Activated CD4-positive, alpha-beta T cell treated with anti-CD3 and anti-CD28 coated beads, Interleukin-2, Interleukin-6, amounts not matched to agents 100 ng/mL and 50 ng/mL, durations not matched to agents 16 hours and 8 hours (primary cell): Measurements from ENCODE around the gene CHRM4.

Experiments used
- DNase-seq: peaks from one replicate; pipeline ENCODE4 v3.0.0-alpha.2; 2020

The CHRM4 gene

DNA sequence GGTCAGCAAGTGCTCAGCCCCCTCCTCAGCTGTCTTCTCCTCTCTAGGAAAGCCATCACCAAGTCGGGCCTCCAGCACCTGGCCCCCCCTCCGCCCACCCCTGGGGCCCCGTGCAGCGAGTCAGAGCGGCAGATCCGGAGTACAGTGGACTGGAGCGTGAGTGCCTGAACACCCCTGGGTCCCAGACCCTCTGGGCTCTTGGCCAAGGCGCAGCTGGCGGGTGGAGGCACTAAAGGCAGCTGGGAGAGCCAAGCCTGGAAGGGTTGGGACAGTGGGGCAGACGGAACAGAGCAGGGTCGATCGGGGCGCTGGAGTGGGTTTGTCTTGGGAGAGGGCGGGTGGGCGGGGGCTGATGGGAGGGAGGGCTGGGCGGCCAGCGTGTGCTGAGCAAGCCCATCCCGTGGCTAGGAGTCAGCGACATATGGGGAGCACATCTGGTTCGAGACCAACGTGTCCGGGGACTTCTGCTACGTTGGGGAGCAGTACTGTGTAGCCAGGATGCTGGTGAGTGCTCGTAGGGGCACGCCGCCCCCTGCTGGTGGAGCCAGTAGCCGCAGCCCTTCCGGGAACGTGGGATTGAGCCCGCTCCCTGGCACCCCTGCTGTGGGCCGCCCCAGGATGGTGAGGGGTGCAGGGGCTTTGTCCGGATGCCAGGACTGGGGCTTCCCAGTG is 24.2 kb downstream of the CHRM4 start:
- DNase-seq = peak; percentile 79

DNA sequence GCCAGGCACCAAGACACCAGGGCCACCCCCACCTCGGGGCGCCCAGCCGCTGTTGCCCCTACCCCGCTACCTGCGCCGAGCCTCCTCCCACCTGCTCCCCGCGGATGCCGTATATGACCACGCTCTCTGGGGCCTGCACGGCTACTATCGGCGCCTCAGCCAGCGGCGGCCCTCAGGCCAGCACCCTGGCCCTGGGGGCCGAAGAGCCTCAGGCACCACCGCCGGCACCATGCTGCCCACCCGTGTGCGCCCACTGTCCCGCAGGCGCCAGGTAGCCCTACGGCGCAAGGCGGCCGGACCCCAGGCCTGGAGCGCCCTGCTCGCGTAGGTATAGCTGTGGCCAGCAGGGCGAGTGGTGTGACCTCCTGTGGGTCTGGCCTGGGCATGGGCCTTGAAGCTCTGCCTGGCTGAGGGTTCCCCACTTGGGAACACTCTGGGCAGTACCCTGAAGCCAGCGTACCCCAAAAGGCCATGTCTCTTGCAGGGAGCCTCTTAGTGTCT is 24.9 kb downstream of the CHRM4 start:
- no peak for DNase-seq

DNA sequence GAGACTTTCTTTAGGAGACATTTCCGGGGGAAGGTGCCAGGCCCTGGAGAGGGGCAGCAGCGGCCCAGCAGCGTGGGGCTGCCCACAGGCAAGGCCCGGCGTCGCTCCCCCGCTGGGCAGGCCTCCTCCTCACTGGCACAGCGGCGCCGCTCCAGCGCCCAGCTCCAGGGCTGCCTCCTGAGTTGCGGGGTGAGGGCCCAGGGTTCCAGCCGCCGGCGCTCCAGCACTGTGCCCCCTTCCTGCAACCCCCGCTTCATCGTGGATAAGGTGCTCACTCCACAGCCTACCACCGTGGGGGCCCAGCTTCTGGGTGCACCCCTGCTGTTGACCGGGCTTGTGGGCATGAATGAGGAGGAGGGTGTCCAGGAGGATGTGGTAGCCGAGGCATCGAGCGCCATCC is 25.3 kb downstream of the CHRM4 start:
- no peak for DNase-seq

DNA sequence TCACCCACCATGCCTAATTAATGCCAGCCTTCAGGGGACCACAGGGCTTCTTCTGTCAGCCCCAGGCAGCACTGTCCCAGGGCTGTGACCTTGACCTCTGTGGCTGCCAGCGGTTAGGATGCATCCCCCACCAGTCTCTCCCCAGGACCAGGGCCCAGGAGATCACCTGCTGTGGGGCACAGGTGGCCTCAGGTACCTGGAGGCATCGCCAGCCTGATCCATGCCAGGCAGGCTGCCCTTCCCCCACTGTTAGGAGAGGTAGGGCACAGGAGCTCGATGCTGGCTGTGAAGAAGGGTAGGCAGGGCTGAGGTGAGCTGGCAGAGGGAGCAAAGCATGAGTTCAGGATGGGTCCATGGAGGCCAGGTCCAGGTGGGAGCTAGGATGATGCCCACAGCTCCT is 26.8 kb downstream of the CHRM4 start:
- DNase-seq = no peak

DNA sequence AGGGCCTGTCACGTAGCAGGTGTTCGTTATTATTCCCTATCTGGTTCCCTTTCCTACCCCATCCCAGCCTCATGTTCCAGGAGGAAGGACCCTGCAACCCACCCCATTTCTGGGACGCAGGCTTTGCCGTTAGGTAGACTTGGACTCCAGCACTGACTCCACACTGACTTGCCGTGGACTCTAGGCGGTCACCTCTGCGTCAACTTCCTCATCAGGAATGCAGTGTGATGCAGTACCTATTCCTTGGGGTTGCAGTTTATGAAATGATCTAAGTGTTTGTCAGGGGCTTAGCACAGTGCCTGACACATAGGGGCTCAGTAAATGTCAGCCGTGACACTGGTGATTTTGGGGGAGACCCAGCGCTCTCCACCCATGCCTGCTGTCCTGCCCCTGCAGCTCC is 27.5 kb downstream of the CHRM4 start:
- no peak for DNase-seq

DNA sequence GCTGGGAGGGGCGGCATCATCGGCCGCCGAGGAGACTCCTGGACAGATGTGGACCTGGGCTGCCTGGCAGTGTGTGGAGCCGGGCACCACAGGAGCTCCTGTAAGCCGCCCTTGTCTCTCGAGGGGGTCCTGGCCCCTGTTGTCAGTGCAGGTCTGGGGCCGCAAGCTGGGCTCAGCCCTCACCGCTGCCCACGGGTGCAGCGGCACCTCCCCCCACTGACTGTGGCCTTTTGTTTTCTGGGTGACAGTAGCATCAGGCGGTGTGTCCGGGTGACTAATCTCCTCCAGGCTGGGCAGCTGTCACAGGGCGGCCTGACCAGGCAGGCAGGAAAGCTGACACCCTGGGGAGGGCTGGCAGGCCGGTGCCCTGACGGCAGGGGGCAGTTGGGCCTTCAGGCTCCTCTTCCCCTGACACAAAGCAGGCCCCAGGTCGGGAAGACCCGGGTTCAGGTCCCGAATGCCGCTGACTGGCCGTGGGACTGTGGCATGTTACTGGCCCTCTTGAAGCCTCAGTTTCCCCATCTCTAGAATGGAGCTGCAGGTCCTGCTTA is 28.0 kb downstream of the CHRM4 start:
- no peak for DNase-seq

DNA sequence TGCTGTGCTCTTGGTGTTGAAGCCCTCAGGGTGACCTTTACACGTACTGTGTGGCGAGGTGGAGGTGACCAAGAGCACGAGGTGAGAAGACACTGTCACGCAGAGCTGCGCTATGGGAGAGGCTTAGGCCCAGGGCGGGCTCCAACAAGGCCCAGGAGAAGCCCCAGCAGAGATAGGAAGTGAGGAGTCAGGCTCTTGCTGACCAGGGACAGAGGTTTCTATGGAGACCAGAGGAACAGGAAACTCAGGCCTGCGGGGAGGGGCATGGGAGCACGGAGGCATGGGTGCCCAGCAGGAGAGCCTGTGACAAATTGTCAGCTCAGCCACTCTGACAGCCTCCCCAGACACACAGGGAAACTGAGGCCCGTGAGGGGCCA is 28.6 kb downstream of the CHRM4 start:
- no peak for DNase-seq

DNA sequence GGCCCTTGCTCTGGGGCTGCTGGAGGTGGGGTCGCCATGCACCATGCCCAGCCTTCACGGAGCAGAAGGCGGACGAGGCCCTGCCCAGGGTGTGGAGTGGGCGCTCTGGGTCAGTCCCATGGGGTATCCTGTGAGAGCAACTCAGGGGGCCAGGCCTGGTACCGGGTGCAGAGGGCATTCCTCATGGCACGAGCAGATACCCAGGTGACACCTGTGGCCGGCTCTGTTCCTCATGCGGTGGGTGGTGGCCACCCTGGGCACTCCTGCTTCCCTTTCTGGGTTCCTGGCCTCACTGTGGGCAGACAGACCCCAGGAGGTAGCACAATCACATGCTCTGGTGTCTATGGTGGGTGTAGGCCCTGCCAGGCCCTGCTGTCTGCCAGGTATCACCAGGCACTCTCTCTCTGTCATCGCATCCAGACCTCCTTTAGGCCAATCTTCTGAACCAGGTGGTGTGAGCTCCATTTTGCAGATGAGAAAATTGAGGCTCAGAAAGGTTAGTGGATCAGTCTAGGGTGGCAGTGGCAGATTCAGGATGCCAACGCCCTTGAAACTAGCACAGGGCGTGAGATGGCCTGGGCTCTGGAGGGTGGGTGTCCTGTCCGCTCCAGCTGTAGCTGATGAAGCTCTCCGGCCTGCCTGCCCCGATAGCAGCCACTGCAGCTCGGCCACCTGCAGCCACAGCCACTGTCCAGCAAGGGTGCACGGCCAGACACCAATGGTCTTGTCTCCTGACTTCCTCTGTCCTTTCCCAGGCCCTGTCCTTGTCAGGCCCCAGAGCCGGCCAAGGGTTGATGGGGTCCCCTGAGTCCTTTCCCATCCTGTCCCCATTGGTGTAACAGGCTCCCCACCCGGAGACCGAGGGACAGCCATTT is 29.2 kb downstream of the CHRM4 start:
- DNase-seq = no peak

DNA sequence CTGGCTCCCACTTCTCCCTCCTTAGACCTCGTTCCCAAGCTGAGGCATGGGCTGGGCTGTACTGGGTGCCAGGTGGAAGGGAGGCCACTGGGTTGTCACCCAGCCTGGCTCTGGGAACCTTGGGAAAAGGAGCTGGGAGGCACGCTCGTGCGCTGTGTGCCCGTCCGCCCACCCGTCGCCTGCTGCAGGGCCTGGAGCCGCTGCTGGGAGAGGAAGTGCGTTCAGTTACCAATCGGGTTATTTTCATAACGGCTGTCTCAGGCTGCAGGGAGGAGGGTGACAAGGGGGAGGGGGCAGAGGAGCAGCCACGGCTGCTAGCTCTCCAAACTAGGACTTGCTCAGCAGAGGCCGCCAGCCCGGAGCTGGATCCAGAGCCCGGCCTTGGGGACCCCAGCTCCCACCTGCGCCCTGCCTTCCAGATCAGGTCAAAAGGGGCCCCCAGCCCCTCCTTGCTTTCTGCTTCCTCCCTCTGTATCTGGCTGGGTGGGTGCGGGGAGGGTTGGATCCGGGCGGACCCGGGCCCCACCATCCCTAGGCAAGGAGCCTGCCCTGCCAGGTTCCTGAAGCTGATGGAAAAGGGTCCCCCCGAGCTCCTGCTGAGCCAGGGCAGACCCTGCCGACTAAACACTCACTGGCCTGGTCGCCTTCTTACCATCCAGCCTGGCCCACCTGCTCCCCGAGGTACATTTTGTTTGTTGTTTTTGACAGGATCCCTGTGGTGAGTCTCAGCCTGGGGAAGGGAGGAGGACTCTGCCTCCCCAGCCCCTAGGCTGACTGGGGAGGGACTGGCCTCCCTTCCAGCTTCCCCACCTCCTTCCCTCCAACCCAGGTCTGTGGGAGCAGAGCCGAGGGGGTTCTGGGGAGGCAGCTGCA is 30.1 kb downstream of the CHRM4 start:
- peak; percentile 84 for DNase-seq

DNA sequence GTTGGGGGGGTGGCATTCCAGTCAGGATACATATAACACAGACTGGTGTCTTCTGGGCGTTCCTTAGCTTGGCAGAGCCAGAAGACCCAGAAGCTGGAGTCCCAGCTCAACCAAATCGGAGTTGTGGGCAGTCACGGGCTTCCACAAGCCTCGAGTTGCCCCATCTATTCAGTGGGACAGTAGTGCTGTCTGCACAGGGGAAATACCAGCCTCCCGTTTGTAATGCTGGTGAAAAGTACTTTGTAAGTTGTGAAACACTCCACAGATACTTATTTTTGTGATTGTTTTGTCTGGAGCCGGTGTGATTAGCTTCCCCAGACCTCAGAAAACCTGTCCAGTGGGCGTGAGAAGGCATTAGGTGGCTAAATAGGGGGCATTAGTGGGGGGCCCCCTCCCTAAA is 30.7 kb downstream of the CHRM4 start:
- DNase-seq = no peak

DNA sequence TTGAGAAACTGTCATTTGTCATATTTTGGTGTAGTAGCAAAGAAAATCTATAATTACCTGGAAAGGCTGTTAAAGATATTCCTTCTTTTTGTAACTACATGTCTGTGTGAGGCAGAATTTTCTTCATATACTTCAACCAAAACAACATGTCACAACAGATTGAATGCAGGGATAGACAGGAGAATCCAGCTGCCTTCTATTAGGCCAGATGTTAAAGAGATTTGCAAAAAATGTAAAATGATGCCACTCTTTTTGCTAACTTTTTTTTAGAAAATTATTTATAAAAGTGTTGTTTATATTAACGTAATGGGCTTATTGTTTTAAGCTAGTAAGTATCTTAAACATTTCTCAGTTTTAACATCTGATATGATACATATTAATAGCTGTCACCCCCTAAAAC is 31.6 kb downstream of the CHRM4 start:
- no peak for DNase-seq

DNA sequence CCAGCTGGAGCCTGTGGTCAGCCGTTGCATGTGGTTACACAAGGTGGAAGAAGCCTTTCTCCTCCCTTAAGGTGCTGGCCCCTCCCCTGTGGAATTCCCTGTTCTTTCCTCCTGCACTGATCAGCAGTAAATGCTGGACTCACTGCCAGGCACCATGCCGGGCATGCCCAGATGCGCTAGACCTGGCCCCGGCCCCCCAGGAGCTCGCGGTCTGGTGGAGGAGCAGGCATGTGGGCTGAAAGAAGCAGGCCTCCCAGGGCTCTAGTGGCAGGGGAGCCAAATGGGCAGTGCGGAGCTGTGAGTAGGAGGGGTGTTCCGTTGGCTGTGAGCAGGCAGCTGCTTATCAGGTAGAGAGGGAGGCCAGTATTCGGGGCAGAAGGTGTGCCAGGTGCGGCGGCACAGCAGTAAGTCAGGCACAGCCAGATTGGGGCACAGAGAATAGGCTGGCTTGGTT is 34.1 kb downstream of the CHRM4 start:
- no peak for DNase-seq

DNA sequence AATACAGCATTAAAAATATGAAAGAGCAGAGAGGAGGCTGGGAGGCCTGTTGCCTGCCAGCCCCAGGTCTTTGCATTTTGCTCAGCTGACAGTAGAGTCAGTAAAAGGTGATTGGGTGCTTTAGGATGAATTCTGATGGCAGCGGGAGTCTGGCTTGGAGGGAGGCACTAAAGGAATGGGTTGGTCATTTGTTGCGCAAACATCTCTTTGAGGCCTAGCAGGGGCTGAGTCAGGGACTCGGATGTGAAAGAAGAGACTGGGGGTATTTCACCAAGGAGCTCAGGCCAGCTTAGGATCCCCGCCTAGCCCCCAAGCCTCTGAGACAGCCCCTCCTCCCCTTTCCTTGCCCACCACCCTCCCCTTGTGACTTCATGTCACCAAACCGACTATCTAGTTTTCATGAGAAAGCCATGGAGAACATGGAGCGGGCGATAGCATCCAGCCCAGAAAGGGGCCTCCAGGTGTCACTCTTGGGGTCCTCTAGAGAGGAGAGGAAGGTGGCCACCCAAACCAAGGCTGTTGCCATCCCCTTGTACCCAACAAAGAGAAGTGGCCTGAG is 34.6 kb downstream of the CHRM4 start:
- no peak for DNase-seq

DNA sequence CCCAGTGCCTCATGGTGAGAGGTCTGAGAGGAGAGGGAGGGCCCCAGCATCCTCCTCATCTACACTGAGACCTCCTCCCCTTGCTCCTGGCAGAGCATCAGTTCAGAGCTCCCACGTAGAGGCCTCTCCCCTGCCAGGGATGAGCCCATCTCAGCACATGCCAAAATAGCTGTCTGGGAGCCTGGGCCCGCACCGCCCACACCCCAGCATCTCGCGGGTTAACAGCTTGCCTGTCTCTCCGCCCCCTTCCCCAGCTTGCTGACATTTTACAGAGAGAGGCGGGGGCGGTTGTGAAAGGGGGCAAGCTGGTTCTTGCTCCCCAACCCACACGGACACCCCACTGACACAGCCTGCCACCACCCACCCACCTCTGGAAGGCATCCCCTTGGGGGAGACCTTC is 37.9 kb downstream of the CHRM4 start:
- peak; percentile 48 for DNase-seq

DNA sequence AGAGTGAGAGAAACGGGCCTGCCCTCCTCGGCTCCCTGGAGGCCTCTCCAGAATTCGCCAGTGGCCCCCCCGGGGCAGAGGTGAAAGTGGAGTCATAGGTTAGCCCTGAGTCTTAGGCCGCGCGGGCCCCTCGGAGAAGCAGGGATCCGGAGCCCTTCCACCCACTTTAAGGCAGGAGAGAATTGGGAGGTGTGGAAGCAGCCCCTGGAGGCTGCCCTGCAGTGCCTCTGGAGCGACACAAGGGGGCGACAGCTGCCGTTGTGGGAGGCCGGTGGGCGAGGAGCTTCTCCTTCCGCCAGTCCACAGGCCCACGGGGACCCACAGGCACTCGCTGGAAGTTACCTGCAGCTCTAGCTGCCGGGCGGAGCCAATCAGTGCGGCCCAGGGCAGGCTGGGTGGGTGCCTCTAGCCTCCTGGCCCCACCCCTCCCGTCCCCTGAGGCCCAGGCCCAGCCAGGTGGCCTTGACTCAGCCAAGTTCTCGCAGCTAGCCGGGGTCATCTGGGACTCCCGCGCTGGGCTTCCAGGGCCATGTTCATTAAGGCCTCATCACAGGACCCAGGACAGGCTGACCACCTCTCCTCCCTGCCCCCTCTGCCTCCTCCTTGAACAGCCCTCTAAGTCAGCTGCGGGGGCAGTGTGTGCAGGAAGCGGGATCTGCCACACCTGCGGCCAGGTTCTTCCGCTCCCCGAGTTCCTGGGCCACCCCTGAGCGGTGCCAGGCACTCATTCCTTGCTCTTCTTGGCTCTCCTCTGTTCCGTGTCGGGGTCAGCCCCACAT is 39.3 kb downstream of the CHRM4 start:
- peak; percentile 73 for DNase-seq

DNA sequence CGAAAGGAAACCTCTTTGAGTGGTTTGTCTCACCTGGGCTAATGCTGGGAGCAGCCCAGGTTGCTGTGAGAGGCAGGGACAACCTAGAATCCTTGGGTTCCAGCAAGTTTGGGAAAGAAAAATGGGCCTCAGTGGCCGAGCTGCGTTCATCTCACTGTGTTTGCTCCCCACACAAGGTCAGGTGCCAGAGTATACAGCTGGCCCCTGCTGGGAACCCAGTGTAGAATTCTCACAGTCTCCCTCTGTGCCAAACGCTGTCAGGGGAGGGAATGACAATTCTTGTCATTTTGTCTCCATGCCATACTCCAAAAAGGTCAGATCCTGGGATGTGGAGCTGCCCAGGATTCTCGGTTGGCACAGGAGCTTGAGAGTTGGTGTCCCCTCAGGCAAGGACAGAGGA is 40.0 kb downstream of the CHRM4 start:
- no peak for DNase-seq

DNA sequence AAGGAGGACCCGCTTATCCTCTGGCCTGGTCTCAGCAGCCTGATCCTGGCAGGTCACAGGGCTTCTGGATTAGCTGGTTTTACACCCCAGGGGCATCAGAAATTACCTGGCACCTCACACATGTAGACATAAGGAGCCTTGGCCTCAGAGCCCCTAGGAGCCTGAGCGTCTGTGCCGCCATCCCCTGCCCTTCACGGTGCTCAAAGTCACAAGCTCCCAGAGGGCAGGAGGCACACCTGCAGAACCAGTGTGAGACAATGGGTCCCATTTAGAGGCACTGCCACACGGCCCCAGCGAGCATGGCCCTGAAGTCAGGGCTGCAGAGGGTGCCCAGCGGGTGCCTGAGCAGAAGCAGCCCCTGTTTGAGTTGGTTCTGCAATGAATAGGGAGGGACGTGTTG is 40.4 kb downstream of the CHRM4 start:
- no peak for DNase-seq

DNA sequence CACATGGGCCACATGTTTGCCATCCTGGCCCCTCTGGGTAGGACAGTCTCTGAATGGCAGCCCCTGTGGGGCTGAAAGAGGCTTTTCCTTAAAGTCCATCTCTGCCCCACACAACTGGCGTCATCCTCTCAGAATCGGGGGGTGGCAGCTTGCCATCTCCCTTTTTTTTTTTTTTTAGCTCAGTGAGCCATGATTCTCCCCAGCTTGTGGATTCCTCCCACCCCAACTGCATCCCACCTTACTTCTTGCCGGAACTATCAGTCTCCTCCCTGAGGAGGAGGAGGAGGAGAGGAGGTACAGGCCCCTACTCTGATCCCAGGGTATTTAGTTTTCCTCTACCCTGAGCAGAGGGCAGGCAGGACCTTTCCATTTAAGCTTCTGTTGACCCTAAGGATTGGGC is 40.9 kb downstream of the CHRM4 start:
- DNase-seq = no peak

DNA sequence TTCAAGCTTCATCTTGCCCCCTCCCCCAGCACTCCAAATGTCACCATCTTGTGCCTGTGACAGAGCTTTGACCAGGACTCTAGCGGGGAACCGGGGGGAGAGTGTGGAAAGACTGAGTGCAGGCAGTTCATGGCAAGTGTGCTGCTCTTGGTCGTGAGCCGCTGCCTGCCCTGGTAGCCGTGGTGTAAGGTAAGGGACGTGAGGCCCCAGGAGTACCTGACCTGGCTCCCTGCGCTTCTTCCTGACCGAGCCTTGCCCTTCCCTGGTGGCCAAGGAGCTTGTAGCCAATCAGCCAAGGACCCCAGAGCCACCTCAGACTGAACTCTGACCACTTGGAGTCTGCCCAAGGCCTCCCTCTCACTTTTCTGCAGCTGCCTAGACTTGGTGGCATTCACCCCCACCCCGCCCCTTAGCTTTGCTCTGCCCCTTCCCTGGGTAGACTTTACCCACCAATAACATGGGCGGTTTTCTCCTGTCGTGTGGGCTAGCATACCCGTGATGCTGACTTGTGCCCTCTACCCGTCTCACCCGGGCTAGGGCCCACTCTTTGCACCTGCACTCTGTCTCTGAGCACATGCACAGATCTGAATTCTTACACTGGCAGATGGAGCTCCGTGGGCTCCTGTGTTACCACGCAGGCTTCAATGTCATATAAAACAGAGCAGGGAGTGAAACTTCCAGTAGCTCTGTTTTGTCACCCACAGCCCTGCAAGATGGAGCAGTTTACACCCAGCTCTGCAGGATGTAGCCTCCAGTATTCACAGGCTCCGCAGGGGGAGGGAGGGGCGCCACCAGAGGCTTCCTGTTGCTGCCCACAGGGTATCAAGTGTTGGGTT is 42.8 kb downstream of the CHRM4 start:
- DNase-seq = peak; percentile 85

DNA sequence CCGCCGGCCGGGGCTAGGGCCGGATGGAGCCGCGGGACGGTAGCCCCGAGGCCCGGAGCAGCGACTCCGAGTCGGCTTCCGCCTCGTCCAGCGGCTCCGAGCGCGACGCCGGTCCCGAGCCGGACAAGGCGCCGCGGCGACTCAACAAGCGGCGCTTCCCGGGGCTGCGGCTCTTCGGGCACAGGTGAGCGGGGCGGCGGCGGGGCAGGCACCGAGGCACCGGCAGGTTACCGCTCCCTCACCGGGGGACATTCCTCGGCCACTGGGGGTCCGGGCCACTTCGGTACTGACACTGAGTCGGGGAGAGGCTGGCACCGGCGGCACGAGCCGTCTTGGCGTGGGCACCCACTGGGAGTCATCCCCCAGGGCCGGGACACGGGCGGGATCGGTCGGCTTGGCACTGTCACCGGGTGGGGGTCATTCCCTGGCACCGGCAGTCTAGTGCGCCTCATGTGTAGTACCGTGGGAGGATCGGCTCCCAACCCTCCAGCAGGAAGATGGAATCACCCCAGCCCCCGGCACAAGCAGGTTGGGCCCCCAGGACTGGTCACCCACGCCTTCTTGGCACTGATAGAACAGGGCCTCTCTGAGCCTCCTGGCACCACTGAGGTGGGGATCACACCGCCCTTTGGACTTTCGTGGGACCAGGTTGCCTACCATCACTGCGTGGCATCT is 43.8 kb downstream of the CHRM4 start:
- no peak for DNase-seq
